GM18517 (cell line): ENCODE data around the gene ITGB2.
"Not testable (repeated sequence)": the region's sequence is repeated elsewhere in the genome, so short reads cannot be mapped to it uniquely, and the experiment has no call there.

Experiments
- ATAC-seq: cut with Tn5 transposase; IDR thresholded peaks from one replicate; pipeline ENCODE4 v1.9.1; 2021; ENCODE audit warnings: mild to moderate bottlenecking, moderate library complexity; ENCODE audit not compliant: unreplicated experiment

The ITGB2 gene

DNA sequence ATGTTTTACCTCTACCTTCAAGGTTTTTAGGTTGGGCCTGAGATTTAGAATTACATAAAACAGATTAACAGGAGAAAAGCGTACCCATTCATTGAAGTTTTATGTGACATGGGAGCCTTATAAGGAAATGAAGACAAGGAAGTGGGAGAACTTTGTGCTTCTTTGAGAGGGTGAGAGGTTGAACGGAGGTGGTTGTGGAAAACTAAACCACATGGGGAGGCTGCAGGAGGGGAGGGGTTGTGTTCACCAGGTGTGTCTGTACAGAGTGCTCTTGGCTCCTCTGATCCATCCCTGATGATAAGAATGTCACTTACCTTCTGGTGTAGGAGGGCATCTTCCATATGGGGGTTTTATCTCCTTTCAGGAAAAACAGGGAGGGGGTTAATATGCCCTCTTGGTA, 21.9 kb upstream of the ITGB2 start:
- no peak for ATAC-seq

- no peak for ATAC-seq
These were observed 20.9 kb upstream of the ITGB2 start for GRCh38 chr21:44941567-44941966.

DNA sequence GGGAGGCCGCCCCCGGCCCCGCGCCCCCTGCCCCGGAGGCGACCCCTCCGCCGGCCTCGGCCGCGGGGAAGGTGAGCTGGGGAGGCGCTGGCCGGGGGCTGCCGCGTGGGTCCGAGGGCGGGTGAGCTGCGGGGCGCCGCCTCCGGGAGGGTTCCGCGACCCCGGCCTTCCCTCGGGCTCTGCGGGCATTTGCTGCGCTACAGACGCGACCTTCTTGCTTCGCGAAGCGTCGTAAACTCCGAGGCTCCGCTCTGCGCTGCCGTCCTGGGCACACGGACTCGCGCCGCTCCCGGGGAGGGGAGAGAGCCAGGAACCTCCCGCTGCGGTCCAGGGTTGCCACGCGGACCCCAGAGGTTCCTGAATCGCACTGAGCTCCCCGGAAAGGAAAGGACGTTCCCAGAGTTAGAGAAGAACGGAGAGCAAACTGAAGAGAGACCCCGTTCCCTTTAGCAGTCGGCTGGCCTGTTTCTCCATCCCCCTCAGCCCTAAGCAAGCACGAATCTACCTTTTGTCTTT, 19.5 kb upstream of the ITGB2 start:
- peak; percentile 31 for ATAC-seq

GRCh38 chr21:44939532-44940115, 18.9 kb upstream of the ITGB2 start, which contains the start of gene SLX9:
TSS of gene SLX9 (plus strand) at chr21:44940029. CDS start at chr21:44940058, 29 bp downstream.
- peak; percentile 56 for ATAC-seq

GRCh38 chr21:44938772-44939531, 18.3 kb upstream of the ITGB2 start:
- no peak for ATAC-seq

DNA sequence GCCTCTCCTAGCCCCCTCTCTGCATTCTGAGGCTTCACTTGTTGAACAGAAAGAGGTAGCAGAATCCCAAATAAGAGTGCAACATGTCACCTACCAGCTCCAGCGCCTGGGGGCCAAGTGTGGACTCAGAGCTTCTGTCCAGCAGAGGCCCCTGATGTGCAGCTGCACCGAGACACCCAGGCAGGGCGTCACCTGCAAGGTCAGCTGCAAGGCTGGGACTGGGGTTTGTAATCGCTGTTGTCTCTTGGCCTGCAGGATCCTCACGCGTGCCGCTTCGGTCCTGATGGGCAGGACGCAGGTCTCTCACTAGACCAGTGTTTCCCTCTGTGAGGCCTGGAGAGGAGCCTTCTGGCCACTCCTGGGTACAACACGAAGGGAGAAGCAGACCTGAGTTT, 14.8 kb upstream of the ITGB2 start:
- no peak for ATAC-seq

DNA sequence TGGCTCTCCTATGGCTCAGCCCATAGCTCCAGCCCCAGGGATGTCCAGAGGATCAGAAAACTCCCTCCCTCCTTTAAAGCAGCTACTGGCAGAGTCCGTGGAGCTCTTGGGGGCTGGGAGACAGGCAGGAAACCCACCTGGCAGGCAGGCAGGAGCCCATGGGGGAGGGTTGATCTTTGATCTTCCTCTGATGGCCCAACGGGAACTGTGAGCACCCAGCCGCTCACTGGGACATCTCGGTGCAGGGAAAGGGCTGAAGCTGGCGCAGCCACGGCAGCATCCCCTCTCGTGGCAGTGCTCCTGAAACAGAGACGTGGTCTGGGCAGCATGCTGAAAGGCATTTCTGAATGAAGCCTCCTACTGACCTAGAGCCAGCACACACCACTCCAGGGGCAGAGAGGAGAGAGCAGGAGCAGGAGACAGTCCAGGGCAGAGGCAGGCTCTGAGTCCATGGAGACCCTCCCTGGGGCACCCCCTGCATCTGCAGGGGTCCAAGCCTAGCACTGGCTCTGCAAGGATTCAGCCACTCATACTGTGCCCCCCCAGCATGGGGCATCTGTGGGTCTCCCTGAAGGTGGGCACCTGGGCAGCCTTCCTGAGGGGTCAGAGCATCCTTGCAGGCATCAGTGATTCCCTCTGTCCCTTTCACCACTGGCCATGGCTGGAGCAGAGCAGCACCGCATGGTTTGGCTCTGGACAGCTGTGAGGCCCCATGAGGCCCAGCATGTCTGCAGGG, 14.3 kb upstream of the ITGB2 start:
- no peak for ATAC-seq

GRCh38 chr21:44934276-44934675, 13.6 kb upstream of the ITGB2 start:
- no peak for ATAC-seq

DNA sequence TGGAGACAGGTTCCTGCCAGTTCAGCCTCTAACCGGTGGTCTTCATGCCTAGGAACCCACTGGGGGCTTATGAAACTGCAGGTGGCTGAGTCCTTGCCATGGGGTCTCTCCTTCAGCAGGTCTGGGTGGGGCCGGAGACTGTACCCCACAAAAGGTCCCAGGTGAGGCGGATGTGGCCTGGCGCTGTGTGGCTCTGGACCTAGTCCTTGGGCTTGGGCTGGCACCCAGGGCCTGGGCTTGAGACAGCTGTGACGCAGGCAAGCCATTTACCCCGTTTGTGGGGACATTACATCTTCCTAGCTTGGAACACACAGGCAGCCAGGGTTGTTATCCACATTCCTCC, 13.2 kb upstream of the ITGB2 start:
- ATAC-seq: no peak

- ATAC-seq: no peak
These were observed 12.7 kb upstream of the ITGB2 start for GRCh38 chr21:44933199-44933917.

GRCh38 chr21:44932408-44933181, 11.9 kb upstream of the ITGB2 start:
- no peak for ATAC-seq

DNA sequence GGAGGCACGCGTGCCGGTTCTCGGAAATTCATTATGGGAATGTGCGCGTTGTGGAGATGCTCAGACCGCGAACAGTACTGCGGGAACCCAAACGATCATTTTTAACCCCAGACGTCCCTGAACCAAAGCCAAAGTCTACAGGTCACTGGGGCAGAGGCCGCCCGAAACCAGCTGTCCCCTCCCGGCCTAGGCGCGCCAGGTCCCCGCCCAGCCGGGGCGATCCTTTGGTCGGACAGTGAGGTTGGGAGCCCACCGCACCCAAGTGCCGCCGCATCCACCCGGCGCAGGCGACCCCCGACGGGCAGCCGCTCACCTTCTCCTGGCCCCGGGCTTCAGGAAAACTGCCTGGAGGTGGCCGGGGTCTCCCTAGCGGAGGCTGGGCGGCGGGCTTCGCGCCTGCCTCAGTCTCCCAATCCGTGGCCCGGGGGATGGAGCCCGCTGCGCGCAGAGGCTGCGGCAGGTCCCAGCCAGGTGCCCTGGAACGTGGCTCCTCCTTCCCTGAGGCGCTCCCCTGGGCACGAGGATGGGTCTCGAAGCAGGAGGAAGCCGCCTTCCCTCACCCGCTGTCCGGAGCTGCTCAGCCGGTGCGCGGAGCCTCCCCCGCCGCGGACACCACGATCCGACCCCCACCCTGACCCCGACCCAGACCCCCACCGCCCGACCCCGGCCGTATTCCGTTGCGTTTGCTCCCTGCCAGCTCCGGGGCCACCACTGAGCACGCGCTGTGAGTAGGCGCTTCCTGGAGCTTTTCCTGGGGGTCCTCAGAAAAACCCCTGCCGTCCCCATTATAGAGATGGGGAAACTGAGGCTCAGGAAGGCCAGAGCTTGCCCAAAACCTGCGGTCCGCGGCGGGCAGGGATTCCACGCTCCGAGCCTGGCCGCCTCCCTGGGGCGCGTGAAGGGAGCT, 11.1 kb upstream of the ITGB2 start:
- no peak for ATAC-seq

DNA sequence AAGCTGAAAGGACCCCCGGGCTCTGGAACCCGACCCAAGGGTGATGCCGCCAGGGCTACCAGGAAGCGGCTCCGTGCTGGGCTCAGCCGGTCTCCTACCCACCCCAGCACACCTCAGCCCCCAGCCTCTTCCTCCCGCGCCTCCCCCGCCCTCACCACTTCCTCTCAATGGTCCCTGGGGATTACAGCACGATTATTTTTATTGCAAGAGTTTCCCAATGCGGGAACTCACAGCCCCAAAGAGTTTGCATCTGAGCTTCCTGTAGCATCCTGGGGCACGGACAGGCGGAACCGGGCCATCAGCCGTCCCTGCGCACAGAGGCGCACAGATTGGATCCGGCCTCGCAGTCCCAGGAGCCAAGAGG, 10.4 kb upstream of the ITGB2 start:
- ATAC-seq: no peak

- ATAC-seq: no peak
These were observed 9.9 kb upstream of the ITGB2 start for GRCh38 chr21:44930543-44930981.

DNA sequence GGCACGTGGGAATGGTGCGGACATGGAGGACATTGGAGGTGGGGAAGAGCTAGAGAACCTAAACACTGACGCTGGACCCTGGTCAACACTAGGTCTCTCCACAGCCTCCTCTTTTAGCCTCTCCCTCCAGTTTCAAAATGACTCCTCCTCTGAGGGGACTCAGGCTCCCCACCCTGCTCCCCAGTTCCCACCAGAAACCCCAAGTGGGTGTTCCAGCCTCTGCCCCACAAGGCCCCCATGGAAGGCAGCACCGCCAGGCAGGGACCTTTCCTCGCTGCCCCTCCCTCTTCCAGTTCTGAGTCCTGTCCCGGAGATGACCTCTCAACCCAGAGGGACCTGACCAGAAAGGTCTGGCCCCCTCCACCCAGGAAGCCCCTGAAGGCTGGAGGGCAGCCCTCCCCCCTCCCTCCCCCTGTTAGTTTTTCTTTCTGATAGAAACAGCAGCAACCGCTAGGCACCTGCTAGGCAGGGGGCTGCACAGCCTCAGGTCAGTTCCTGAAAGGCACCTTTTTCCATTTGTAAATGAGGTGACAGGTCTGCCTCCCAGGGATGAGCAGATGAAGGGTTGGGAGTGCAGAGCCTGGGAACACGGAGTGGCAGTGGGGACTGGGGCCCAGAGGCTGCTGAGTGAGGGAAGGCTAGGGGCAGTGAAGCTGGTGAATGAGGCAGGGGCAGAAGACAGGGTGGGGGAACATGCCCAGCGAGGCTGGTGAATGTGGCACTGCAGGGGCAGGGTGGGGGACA, 9.3 kb upstream of the ITGB2 start:
- no peak for ATAC-seq

GRCh38 chr21:44929242-44929798, 8.6 kb upstream of the ITGB2 start:
- ATAC-seq: no peak

- ATAC-seq: not testable (repeated sequence)
These were observed 8.0 kb upstream of the ITGB2 start for GRCh38 chr21:44928500-44929241.
